Activated CD8-positive, alpha-beta memory T cell treated with anti-CD3 and anti-CD28 coated beads, Interleukin-2, amount 50 U/mL, for 48 hours (primary cell): ENCODE measurements around the gene MGRN1.

Source experiments
- DNase-seq: peaks from one replicate; pipeline ENCODE4 v3.0.0-alpha.2; 2020

Gene MGRN1

GRCh38 chr16:4606354-4606753, 18.3 kb upstream of the MGRN1 start:
- DNase-seq = no peak

GRCh38 chr16:4607841-4608703, 16.6 kb upstream of the MGRN1 start:
- no peak for DNase-seq

GRCh38 chr16:4608704-4608980, 16.0 kb upstream of the MGRN1 start:
- no peak for DNase-seq

- no peak for DNase-seq
Measured at GRCh38 chr16:4609200-4610010, 15.2 kb upstream of the MGRN1 start.

GRCh38 chr16:4610011-4611005, 14.3 kb upstream of the MGRN1 start:
- DNase-seq = no peak

- DNase-seq = no peak
Measured at GRCh38 chr16:4611337-4612021, 13.1 kb upstream of the MGRN1 start.

- no peak for DNase-seq
Measured at GRCh38 chr16:4612474-4612931, 12.1 kb upstream of the MGRN1 start.

GRCh38 chr16:4612977-4613635, 11.5 kb upstream of the MGRN1 start:
- DNase-seq = no peak

GRCh38 chr16:4613636-4614570, 10.7 kb upstream of the MGRN1 start:
- DNase-seq = peak; percentile 79

GRCh38 chr16:4614571-4615383, 9.8 kb upstream of the MGRN1 start, which contains the start of gene UBALD1:
TSS of gene UBALD1 (minus strand) at chr16:4614888. CDS start at chr16:4614797, 91 bp downstream.
- peak; percentile 90 for DNase-seq

- peak; percentile 65 for DNase-seq
Measured at GRCh38 chr16:4615384-4616046, 9.1 kb upstream of the MGRN1 start.

GRCh38 chr16:4616047-4616811, 8.4 kb upstream of the MGRN1 start:
- DNase-seq = peak; percentile 98

GRCh38 chr16:4617880-4618279, 6.7 kb upstream of the MGRN1 start:
- no peak for DNase-seq

- no peak for DNase-seq
Measured at GRCh38 chr16:4618645-4619418, 5.8 kb upstream of the MGRN1 start.

GRCh38 chr16:4623593-4623992, 1.0 kb upstream of the MGRN1 start:
- DNase-seq = no peak

- DNase-seq = peak; percentile 90
Measured at GRCh38 chr16:4624827-4625559, 367 bp downstream of the MGRN1 start.
